Measurements from ENCODE around the gene EEFSEC. TPM values are rescaled to one million over a fixed set of nuclear protein-coding genes. Genes with fewer than 3 reads are reported as not detected.

The EEFSEC gene
- total RNA-seq, 1 experiment from 2014 or later, result 9.6 TPM

DNA sequence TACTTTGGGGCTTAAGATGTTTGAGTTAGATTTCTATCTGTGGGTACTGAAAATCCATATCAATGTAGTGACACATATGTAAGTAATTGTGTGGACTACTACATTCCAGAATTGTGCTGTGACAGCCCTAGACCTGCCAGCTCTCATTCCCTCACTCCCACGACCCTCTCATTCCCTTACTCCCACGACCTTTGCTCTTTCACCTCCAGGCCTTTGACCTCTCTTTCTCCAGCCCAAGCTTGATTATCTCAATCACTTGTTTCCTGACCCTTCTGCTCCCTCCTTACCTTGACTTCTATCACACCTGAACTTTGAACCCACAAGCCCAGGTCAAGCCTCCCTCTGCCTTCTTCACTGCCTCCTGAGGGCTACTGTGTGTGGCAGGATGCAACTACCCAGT is 26.0 kb upstream of the EEFSEC start:
- H3K36me3 ChIP-seq (ENCODE audit: low read depth, low read length), result no peaks in the 10 kb centered on the region
- peaks cover 14% of the 10 kb centered on the region for H3K79me2 ChIP-seq (ENCODE audit: low read length)
- TF ChIP-seq EZH2 (IDR thresholded peaks at IDR 0.05; ENCODE audit: low read length, unreplicated experiment) (no peak), EZH2phosphoT487 (IDR thresholded peaks at IDR 0.05; ENCODE audit: borderline replicate concordance, low read length) (no peak)
- TF ChIP-seq, protein P1, sequence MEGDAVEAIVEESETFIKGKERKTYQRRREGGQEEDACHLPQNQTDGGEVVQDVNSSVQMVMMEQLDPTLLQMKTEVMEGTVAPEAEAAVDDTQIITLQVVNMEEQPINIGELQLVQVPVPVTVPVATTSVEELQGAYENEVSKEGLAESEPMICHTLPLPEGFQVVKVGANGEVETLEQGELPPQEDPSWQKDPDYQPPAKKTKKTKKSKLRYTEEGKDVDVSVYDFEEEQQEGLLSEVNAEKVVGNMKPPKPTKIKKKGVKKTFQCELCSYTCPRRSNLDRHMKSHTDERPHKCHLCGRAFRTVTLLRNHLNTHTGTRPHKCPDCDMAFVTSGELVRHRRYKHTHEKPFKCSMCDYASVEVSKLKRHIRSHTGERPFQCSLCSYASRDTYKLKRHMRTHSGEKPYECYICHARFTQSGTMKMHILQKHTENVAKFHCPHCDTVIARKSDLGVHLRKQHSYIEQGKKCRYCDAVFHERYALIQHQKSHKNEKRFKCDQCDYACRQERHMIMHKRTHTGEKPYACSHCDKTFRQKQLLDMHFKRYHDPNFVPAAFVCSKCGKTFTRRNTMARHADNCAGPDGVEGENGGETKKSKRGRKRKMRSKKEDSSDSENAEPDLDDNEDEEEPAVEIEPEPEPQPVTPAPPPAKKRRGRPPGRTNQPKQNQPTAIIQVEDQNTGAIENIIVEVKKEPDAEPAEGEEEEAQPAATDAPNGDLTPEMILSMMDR (conservative IDR thresholded peaks at IDR 0.05; ENCODE audit: low read depth, low read length), result no peak
- intact Hi-C loops (cut with micrococcal nuclease), result no loop called here
- no peaks in the 10 kb centered on the region for H4K20me1 ChIP-seq (ENCODE audit: low read length)
- no peak overlapping the region for H3K27ac ChIP-seq (ENCODE audit: low read length)
- H3K9ac ChIP-seq (ENCODE audit: low read length), result no peak overlapping the region
- H3F3A ChIP-seq (ENCODE audit: low read length, unreplicated experiment), result no peaks in the 10 kb centered on the region
- H3K9me2 ChIP-seq (replicated peaks; ENCODE audit: low read length), result no peaks in the 10 kb centered on the region
- peaks cover 11% of the 10 kb centered on the region for H3K4me1 ChIP-seq (ENCODE audit: insufficient read depth, low read length)
- CTCF ChIA-PET, result no interaction called here
- no peak overlapping the region for H3K4me2 ChIP-seq (ENCODE audit: low read length)
- no peak overlapping the region for H2AFZ ChIP-seq (ENCODE audit: low read length)
- POLR2A ChIA-PET (ENCODE audit: unreplicated experiment), result no interaction called here
- DNase-seq (no peak), ATAC-seq (no peak)
- H3K4me3 ChIP-seq (ENCODE audit: low read length), result no peak overlapping the region
- H3K9me3 ChIP-seq (ENCODE audit: low read length), result no peaks in the 10 kb centered on the region
- H3K27me3 ChIP-seq (ENCODE audit: low read length), result no peaks in the 10 kb centered on the region
- no TSS peak for BruUV-seq (replicated peaks)

DNA sequence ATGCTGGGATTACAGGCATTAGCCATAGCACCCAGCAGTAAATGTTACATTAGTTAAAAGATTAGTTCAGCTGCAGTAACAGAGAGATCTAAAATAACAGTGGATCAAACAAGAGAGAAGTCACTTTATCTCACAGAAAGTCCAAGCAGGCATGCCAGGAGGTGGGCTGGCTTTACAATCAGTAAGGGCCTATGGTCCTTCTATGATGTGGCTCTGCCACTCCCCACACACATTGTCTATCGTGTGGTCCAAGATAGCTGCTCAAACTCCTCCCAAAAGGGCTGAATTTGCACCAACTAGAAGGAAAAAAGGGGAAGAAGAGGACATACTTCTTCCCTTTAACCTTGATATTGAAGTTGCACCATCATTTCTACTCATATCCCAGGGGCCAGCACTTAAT is 25.0 kb upstream of the EEFSEC start:
- Histone ChIP-seq H3K4me1 (ENCODE audit: insufficient read depth, low read length) (peaks cover 5% of the 10 kb centered on the region; the same call in 1 of the 2 replicates), H2AFZ (ENCODE audit: low read length) (no peak overlapping the region), H4K20me1 (ENCODE audit: low read length) (no peaks in the 10 kb centered on the region), H3K4me2 (ENCODE audit: low read length) (no peak overlapping the region), H3K27me3 (ENCODE audit: low read length) (no peaks in the 10 kb centered on the region), H3K79me2 (ENCODE audit: low read length) (peaks cover 3% of the 10 kb centered on the region), H3K9ac (ENCODE audit: low read length) (no peak overlapping the region), H3F3A (ENCODE audit: low read length, unreplicated experiment) (no peaks in the 10 kb centered on the region), H3K9me2 (replicated peaks; ENCODE audit: low read length) (no peaks in the 10 kb centered on the region), H3K27ac (ENCODE audit: low read length) (no peak overlapping the region), H3K4me3 (ENCODE audit: low read length) (no peak overlapping the region), H3K9me3 (ENCODE audit: low read length) (no peaks in the 10 kb centered on the region), H3K36me3 (ENCODE audit: low read depth, low read length) (no peaks in the 10 kb centered on the region)
- intact Hi-C loops (cut with micrococcal nuclease), result no loop called here
- ChIA-PET POLR2A (ENCODE audit: unreplicated experiment) (no interaction called here), CTCF (no interaction called here)
- no TSS peak for BruUV-seq (replicated peaks)
- TF ChIP-seq, protein P1 (conservative IDR thresholded peaks at IDR 0.05; ENCODE audit: low read depth, low read length), result no peak
- no peak for TF ChIP-seq EZH2 (IDR thresholded peaks at IDR 0.05; ENCODE audit: low read length, unreplicated experiment)
- TF ChIP-seq EZH2phosphoT487 (IDR thresholded peaks at IDR 0.05; ENCODE audit: borderline replicate concordance, low read length), result no peak
- DNase-seq (no peak), ATAC-seq (no peak)

DNA sequence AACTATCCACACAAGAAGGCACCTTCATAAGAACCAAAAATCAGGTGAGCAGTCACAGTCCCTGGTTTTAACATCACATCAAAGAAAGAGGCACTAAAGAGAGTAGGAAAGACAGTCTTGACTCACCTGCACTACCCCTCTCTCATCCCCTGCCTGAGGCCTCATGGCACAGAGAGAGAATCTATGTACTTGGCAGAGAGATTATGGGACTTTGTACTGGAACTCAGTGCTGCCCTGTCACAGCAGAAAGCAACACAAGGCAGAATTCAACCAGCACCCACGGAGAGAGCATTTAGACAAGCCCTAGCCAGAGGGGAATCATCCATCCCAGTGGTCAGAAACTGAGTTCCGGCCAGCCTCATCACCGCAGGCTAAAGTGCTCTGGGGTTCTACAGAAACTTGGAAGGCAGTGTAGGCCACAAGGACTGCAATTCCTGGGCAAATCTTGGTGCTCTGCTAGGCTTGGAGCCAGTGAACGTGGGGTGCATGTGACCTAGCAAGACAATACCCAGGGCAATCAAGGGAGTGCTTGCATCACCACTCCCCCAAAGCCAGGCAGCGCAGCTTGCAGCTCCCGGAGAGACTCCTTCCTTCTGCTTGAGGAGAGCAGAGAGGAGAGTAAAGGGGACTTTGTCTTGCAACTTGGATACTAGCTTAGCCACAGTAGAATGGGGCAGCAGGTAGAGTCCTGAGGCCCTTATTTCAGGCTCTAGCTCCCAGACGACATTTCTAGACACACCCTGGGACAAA is 21.2 kb upstream of the EEFSEC start:
- TF ChIP-seq EZH2 (IDR thresholded peaks at IDR 0.05; ENCODE audit: low read length, unreplicated experiment), result no peak
- TF ChIP-seq EZH2phosphoT487 (IDR thresholded peaks at IDR 0.05; ENCODE audit: borderline replicate concordance, low read length), result no peak
- TF ChIP-seq, protein P1 (conservative IDR thresholded peaks at IDR 0.05; ENCODE audit: low read depth, low read length), result no peak
- Histone ChIP-seq H3K4me3 (ENCODE audit: low read length) (no peak overlapping the region), H3K9me3 (ENCODE audit: low read length) (no peaks in the 10 kb centered on the region), H3F3A (ENCODE audit: low read length, unreplicated experiment) (no peaks in the 10 kb centered on the region), H3K36me3 (ENCODE audit: low read depth, low read length) (no peaks in the 10 kb centered on the region), H3K27ac (ENCODE audit: low read length) (no peak overlapping the region), H3K4me2 (ENCODE audit: low read length) (no peak overlapping the region), H4K20me1 (ENCODE audit: low read length) (no peaks in the 10 kb centered on the region), H3K4me1 (ENCODE audit: insufficient read depth, low read length) (no peaks in the 10 kb centered on the region), H3K79me2 (ENCODE audit: low read length) (no peaks in the 10 kb centered on the region), H3K9me2 (replicated peaks; ENCODE audit: low read length) (no peaks in the 10 kb centered on the region), H3K9ac (ENCODE audit: low read length) (no peak overlapping the region), H3K27me3 (ENCODE audit: low read length) (no peaks in the 10 kb centered on the region), H2AFZ (ENCODE audit: low read length) (no peak overlapping the region)
- intact Hi-C loops (cut with micrococcal nuclease), result loop anchor here (10.0 kb wide), 2 partner anchors 57 to 117 kb away; no protein-coding TSS in a partner anchor
- DNase-seq, result no peak
- ChIA-PET POLR2A (ENCODE audit: unreplicated experiment) (no interaction called here), CTCF (no interaction called here)
- ATAC-seq, result no peak
- BruUV-seq (replicated peaks), result no TSS peak

All from PC-3 (cell line).